WTC11 (cell line): ENCODE data around the gene BTN3A1. TPM values are rescaled to one million over a fixed set of nuclear protein-coding genes. Genes with fewer than 3 reads are reported as not detected.

ENCODE experiments used
- ATAC-seq: fragments of 200-7000 bp; cut with Tn5 transposase; 2 replicates; pipeline ENCODE4 v1.10.0; 2021; ENCODE audit warnings: mild to moderate bottlenecking, moderate library complexity
- CTCF ChIA-PET: fragments of 300-600 bp; sonication (Branson Sonifier 250); formaldehyde crosslinking; loops from one replicate; lab custom pipeline; 2021; ENCODE audit warnings: antibody characterized with exemption; lab: Charles Lee
- POLR2A ChIA-PET: fragments of 350-600 bp; sonication (Branson Sonifier 250); formaldehyde crosslinking; loops from one replicate; lab custom pipeline; 2021; ENCODE audit warnings: antibody characterized with exemption; lab: Charles Lee
- DNase-seq: peaks from one replicate; pipeline ENCODE4 v3.0.0; 2021; ENCODE audit warnings: low spot score
- H3K27ac Mint-ChIP-seq: 2 replicates; pipeline ENCODE4 v1.8.0; 2021; ENCODE audit warnings: mixed read lengths
- H3K27me3 Mint-ChIP-seq: 2 replicates; pipeline ENCODE4 v1.8.0; 2021; ENCODE audit warnings: low read depth, mild to moderate bottlenecking, moderate library complexity, mixed read lengths
- H3K36me3 Mint-ChIP-seq: 2 replicates; pipeline ENCODE4 v1.8.0; 2021; ENCODE audit warnings: mixed read lengths
- H3K4me1 Mint-ChIP-seq: 2 replicates; pipeline ENCODE4 v1.8.0; 2022; ENCODE audit warnings: mixed read lengths
- H3K4me3 Mint-ChIP-seq: 2 replicates; pipeline ENCODE4 v1.8.0; 2021; ENCODE audit warnings: mild to moderate bottlenecking, moderate library complexity, mixed read lengths
- H3K9me3 Mint-ChIP-seq: 2 replicates; pipeline ENCODE4 v1.8.0; 2021; ENCODE audit warnings: mixed read lengths
- AFF4 ChIP-seq: sonication (generic); formaldehyde crosslinking; IDR thresholded peaks from 2 replicates; pipeline ENCODE4 v1.8.1; 2023; ENCODE audit warnings: mild to moderate bottlenecking, missing genetic modification reagents, borderline replicate concordance
- ESRRA ChIP-seq: sonication (generic); formaldehyde crosslinking; IDR thresholded peaks from 2 replicates; pipeline ENCODE4 v1.8.1; 2022; ENCODE audit warnings: mild to moderate bottlenecking, missing genetic modification reagents, borderline replicate concordance
- FOXK1 ChIP-seq: sonication (generic); formaldehyde crosslinking; IDR thresholded peaks from 2 replicates; pipeline ENCODE4 v1.8.0; 2022; ENCODE audit warnings: mild to moderate bottlenecking, moderate library complexity, missing genetic modification reagents
- GABPB1 ChIP-seq: sonication (generic); formaldehyde crosslinking; IDR thresholded peaks from 2 replicates; pipeline ENCODE4 v1.8.1; 2023; ENCODE audit warnings: mild to moderate bottlenecking, missing genetic modification reagents
- GRHL2 ChIP-seq: fragments of 250-450 bp; sonication (Bioruptor Pico); IDR thresholded peaks from 2 replicates; pipeline ENCODE4 v1.8.0; 2022; ENCODE audit warnings: mild to moderate bottlenecking, moderate library complexity; ENCODE audit not compliant: insufficient replicate concordance, severe bottlenecking
- HMGXB4 ChIP-seq: sonication (generic); formaldehyde crosslinking; IDR thresholded peaks from 2 replicates; pipeline ENCODE4 v1.8.1; 2023; ENCODE audit warnings: mild to moderate bottlenecking, moderate library complexity, missing genetic modification reagents
- JAZF1 ChIP-seq: fragments of 250-450 bp; sonication (Bioruptor Pico); IDR thresholded peaks from 2 replicates; pipeline ENCODE4 v1.9.0; 2021; ENCODE audit warnings: moderate library complexity, mild to moderate bottlenecking, inconsistent platforms
- MYBL2 ChIP-seq: sonication (generic); formaldehyde crosslinking; IDR thresholded peaks from 2 replicates; pipeline ENCODE4 v1.8.1; 2023; ENCODE audit warnings: mild to moderate bottlenecking, moderate library complexity, missing genetic modification reagents
- PRRX2 ChIP-seq: fragments of 250-450 bp; sonication (Bioruptor Pico); IDR thresholded peaks from 2 replicates; pipeline ENCODE4 v1.8.0; 2021; ENCODE audit warnings: mild to moderate bottlenecking
- RELA ChIP-seq: sonication (generic); formaldehyde crosslinking; IDR thresholded peaks from 2 replicates; pipeline ENCODE4 v1.8.1; 2022; ENCODE audit warnings: missing genetic modification reagents, mild to moderate bottlenecking, borderline replicate concordance
- RORB ChIP-seq: fragments of 250-450 bp; sonication (Bioruptor Pico); IDR thresholded peaks from 2 replicates; pipeline ENCODE4 v1.9.0; 2021; ENCODE audit warnings: mild to moderate bottlenecking
- ZNF219 ChIP-seq: sonication (generic); formaldehyde crosslinking; IDR thresholded peaks from 2 replicates; pipeline ENCODE4 v1.8.0; 2023; ENCODE audit warnings: missing genetic modification reagents, mild to moderate bottlenecking, borderline replicate concordance
- ZNF263 ChIP-seq: sonication (generic); formaldehyde crosslinking; IDR thresholded peaks from 2 replicates; pipeline ENCODE4 v1.8.1; 2022; ENCODE audit warnings: low read depth, mild to moderate bottlenecking, moderate library complexity, missing genetic modification reagents
- ZNF671 ChIP-seq: fragments of 250-450 bp; sonication (Bioruptor Pico); IDR thresholded peaks from 2 replicates; pipeline ENCODE4 v1.8.0; 2021; ENCODE audit warnings: mild to moderate bottlenecking
- total RNA-seq: library from RNA; stranded (reverse); gene quantifications from 3 replicates; pipeline ENCODE4 v1.2.3, GENCODE V29; 2021
- TF ChIP-seq, protein P1 (sequence below): sonication (generic); formaldehyde crosslinking; IDR thresholded peaks from 2 replicates; pipeline ENCODE4 v1.8.0; 2022; ENCODE audit warnings: mild to moderate bottlenecking, missing genetic modification reagents
- TF ChIP-seq, protein P2 (sequence below): fragments of 250-450 bp; sonication (Bioruptor Pico); IDR thresholded peaks from 2 replicates; pipeline ENCODE4 v1.9.0; 2021; ENCODE audit warnings: mild to moderate bottlenecking, borderline replicate concordance
- TF ChIP-seq, protein P3 (sequence below): sonication (generic); formaldehyde crosslinking; IDR thresholded peaks from 2 replicates; pipeline ENCODE4 v1.8.1; 2022; ENCODE audit warnings: missing genetic modification reagents, borderline replicate concordance
- TF ChIP-seq, protein P4 (sequence below): sonication (generic); formaldehyde crosslinking; IDR thresholded peaks from 2 replicates; pipeline ENCODE4 v1.8.1; 2023; ENCODE audit warnings: mild to moderate bottlenecking, missing genetic modification reagents

The BTN3A1 gene
- total RNA-seq, 1 experiment from 2014 or later: 4.5 TPM

DNA sequence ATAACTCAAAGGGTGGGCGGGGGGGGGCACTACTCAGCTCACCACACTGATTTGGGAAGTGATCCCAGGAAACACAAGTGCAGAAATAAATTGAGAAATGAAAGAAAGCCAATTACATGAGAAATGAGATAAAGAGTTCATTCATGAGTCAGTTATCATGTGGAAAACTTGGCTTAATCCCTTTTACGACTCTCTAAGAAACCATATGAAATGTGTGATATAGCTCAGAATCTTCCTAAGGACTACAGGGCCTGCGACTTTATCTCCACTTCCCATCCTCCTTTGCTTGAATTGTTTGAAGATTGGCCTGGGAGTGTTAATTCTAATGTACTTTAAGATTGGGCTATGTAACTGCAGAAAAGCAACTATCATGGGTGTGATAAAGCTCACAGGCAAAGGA lies 22.8 kb upstream of the BTN3A1 start (continued):
- TF ChIP-seq JAZF1 (CRISPR knock-in tag): no peak
- TF ChIP-seq, protein P1, sequence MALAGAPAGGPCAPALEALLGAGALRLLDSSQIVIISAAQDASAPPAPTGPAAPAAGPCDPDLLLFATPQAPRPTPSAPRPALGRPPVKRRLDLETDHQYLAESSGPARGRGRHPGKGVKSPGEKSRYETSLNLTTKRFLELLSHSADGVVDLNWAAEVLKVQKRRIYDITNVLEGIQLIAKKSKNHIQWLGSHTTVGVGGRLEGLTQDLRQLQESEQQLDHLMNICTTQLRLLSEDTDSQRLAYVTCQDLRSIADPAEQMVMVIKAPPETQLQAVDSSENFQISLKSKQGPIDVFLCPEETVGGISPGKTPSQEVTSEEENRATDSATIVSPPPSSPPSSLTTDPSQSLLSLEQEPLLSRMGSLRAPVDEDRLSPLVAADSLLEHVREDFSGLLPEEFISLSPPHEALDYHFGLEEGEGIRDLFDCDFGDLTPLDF (CRISPR knock-in tag): no peak
- TF ChIP-seq, protein P2, sequence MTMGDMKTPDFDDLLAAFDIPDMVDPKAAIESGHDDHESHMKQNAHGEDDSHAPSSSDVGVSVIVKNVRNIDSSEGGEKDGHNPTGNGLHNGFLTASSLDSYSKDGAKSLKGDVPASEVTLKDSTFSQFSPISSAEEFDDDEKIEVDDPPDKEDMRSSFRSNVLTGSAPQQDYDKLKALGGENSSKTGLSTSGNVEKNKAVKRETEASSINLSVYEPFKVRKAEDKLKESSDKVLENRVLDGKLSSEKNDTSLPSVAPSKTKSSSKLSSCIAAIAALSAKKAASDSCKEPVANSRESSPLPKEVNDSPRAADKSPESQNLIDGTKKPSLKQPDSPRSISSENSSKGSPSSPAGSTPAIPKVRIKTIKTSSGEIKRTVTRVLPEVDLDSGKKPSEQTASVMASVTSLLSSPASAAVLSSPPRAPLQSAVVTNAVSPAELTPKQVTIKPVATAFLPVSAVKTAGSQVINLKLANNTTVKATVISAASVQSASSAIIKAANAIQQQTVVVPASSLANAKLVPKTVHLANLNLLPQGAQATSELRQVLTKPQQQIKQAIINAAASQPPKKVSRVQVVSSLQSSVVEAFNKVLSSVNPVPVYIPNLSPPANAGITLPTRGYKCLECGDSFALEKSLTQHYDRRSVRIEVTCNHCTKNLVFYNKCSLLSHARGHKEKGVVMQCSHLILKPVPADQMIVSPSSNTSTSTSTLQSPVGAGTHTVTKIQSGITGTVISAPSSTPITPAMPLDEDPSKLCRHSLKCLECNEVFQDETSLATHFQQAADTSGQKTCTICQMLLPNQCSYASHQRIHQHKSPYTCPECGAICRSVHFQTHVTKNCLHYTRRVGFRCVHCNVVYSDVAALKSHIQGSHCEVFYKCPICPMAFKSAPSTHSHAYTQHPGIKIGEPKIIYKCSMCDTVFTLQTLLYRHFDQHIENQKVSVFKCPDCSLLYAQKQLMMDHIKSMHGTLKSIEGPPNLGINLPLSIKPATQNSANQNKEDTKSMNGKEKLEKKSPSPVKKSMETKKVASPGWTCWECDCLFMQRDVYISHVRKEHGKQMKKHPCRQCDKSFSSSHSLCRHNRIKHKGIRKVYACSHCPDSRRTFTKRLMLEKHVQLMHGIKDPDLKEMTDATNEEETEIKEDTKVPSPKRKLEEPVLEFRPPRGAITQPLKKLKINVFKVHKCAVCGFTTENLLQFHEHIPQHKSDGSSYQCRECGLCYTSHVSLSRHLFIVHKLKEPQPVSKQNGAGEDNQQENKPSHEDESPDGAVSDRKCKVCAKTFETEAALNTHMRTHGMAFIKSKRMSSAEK (CRISPR knock-in tag): no peak
- no peak for TF ChIP-seq ESRRA (CRISPR knock-in tag)
- TF ChIP-seq HMGXB4 (CRISPR knock-in tag): no peak
- TF ChIP-seq RELA (CRISPR knock-in tag): no peak
- no peak for TF ChIP-seq MYBL2 (CRISPR knock-in tag)

DNA sequence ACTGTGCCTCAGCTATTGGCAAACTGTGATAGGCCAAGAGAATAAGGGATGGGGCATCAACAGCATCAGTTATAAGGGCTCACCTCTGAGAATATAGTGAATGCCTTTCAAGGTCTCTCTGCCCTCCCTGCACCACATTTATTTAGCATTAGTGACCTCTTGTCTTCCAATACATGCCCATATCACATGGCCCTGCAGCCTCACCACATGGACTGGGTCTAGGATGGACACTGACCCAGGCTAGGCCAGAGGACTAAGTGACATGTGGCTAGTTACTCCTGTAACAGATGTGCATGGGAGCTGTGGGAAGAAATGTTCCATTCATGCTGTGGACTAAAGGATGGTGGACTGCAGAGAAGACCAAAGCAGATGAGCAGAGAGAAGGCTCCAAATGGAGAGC lies 22.3 kb upstream of the BTN3A1 start:
- Mint-ChIP-seq H3K27ac (no peak overlapping the region), H3K9me3 (no peaks in the 10 kb centered on the region), H3K36me3 (peaks cover under 1% of the 10 kb centered on the region), H3K4me1 (peaks cover 18% of the 10 kb centered on the region), H3K4me3 (no peak overlapping the region), H3K27me3 (peaks cover 6% of the 10 kb centered on the region)
- ATAC-seq (no peak), DNase-seq (no peak)
- TF ChIP-seq ZNF219 (no peak), ZNF671 (no peak), ZNF263 (CRISPR knock-in tag) (no peak), AFF4 (CRISPR knock-in tag) (no peak), PRRX2 (no peak), RORB (CRISPR knock-in tag) (no peak), GRHL2 (CRISPR knock-in tag) (no peak), GABPB1 (CRISPR knock-in tag) (no peak), FOXK1 (CRISPR knock-in tag) (no peak)
- TF ChIP-seq, protein P3, sequence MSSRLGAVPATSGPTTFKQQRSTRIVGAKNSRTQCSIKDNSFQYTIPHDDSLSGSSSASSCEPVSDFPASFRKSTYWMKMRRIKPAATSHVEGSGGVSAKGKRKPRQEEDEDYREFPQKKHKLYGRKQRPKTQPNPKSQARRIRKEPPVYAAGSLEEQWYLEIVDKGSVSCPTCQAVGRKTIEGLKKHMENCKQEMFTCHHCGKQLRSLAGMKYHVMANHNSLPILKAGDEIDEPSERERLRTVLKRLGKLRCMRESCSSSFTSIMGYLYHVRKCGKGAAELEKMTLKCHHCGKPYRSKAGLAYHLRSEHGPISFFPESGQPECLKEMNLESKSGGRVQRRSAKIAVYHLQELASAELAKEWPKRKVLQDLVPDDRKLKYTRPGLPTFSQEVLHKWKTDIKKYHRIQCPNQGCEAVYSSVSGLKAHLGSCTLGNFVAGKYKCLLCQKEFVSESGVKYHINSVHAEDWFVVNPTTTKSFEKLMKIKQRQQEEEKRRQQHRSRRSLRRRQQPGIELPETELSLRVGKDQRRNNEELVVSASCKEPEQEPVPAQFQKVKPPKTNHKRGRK (CRISPR knock-in tag): no peak
- TF ChIP-seq, protein P4, sequence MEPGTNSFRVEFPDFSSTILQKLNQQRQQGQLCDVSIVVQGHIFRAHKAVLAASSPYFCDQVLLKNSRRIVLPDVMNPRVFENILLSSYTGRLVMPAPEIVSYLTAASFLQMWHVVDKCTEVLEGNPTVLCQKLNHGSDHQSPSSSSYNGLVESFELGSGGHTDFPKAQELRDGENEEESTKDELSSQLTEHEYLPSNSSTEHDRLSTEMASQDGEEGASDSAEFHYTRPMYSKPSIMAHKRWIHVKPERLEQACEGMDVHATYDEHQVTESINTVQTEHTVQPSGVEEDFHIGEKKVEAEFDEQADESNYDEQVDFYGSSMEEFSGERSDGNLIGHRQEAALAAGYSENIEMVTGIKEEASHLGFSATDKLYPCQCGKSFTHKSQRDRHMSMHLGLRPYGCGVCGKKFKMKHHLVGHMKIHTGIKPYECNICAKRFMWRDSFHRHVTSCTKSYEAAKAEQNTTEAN: no peak
- POLR2A ChIA-PET: no interaction called here
- CTCF ChIA-PET: no interaction called here
